OCI-M2 (cell line): ENCODE data around the gene DUSP11.
"Not testable (repeated sequence)": the region's sequence is repeated elsewhere in the genome, so short reads cannot be mapped to it uniquely, and the experiment has no call there.

Source experiments
- DNase-seq: peaks from one replicate; lab custom pipeline; 2025; ENCODE audit not compliant: unreplicated experiment; lab: John Stamatoyannopoulos, UW

DUSP11 gene

DNA sequence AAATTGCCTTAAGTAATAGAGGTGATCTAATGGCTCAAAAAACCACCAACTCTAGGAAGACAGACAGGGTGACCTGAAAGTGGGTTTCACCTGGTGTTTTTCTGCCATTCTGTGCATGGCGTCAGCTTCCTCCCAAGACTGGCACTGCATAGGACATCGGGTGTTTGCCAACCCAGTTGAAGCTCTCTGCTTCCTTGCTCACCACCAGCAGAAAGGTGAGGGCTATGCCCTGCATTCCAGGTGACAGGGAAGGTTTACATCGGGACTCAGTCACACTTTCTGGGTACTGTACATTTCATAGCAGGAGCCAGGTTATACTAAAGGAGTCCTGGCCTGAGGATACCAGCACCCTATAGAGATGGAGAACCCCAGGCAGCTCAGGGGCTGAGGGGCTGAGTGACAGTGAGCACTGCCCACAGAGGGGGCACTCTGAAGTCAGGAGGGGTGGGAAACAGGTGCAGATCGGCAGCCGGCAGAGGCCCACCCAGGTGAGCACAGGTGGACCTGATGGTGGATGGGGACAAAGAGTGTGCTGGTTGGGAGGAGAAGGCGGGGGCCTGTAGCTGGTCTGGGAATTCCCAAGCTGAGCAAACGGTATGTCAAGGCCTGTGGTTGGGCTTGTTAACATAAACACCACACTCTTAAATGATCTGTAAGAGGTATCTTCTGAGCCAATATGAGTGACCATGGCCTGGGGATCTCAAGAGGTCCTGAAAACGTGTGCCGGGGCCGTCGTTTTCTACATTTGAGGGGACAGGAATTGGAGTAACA, 60.9 kb downstream of the DUSP11 start:
- DNase-seq, result no peak

GRCh38 chr2:73718421-73718820, 61.5 kb downstream of the DUSP11 start:
- no peak for DNase-seq

- DNase-seq, result not testable (repeated sequence)
Observed at GRCh38 chr2:73717695-73718094, 62.2 kb downstream of the DUSP11 start.

- DNase-seq, result no peak
Observed at GRCh38 chr2:73717251-73717606, 62.7 kb downstream of the DUSP11 start.

- DNase-seq, result no peak
Observed at GRCh38 chr2:73716543-73717250, 63.2 kb downstream of the DUSP11 start.

GRCh38 chr2:73714091-73714490, 65.8 kb downstream of the DUSP11 start:
- DNase-seq, result no peak
